ENCODE measurements around the gene EIF3B.
"Not testable (repeated sequence)": the region's sequence is repeated elsewhere in the genome, so short reads cannot be mapped to it uniquely, and the experiment has no call there.

Gene EIF3B

DNA sequence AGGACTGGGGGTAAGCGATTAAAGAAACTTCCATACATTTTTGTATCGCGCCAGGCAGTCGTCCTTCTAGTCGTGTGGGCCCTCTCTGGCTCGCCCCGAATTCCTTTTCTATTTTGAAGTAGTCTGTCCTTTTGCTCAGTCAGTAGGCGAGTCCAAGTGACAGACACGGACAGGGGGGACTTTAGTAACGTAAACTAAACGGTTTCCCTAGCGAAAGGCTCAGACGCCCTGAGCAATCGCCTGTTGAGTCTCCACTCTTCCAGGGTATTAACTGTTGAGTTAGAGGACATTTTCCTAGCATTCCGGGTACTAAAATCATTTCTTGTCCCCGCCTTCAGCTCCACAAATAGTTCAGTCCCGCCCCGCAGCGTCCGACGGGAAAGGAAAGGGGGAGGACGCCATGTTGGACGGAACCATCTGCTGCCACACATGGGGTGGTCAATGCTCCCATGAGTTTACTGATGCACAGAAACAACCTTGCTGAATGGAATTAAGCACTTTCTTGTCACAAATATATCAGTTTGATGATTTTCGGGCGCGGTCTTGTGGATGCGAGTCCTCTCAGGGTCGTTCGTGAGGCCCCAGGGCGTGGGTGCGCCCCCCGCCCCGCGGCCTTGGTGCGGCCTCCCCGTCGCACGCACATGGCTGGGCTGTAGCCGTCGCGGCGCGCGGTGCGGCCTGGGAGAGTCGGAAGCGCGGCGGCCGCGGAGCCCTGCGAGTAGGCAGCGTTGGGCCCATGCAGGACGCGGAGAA is at the start of gene EIF3B:
Gene EIF3B (plus strand): TSS at position 642 of the 753 bp plus-strand sequence. CDS start 95 bp downstream, at position 737.
- peak; percentile 87 for DNase-seq

DNA sequence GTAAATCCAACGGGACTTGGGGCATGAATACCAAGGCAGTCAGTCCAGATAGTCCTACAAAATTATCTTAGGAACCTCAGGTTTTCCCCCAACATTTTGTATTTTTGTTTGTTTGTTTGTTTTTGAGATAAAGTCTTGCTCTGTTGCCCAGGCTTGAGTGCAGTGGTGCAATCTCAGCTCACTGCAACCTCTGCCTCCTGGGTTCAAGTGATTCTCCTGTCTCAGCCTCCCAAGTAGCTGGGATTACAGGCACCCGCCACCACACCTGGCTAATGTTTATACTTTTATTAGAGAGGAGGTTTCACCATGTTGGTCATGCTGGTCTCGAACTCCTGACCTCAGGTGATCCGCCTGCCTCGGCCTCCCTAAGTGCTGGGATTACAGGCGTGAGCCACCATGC is 49.4 kb upstream of the EIF3B start:
- DNase-seq = not testable (repeated sequence)

DNA sequence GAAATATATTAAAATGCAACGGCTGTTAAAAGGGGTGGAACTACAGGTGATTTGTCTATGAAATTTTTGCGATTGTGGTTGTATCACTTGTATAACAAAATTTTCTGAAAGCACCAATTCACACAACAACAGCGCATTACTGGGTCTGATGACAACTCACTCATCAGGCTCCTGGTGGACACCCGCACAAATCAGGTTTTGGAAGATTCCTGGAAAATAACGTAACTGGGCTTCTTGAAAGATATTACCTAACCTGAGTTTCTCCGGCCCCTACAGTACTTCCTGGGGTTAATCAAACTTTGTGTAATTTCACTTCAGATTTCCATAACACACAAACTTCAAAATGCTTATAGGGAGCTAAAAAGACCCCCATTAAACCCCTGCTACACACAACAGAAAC is 47.9 kb upstream of the EIF3B start:
- no peak for DNase-seq

DNA sequence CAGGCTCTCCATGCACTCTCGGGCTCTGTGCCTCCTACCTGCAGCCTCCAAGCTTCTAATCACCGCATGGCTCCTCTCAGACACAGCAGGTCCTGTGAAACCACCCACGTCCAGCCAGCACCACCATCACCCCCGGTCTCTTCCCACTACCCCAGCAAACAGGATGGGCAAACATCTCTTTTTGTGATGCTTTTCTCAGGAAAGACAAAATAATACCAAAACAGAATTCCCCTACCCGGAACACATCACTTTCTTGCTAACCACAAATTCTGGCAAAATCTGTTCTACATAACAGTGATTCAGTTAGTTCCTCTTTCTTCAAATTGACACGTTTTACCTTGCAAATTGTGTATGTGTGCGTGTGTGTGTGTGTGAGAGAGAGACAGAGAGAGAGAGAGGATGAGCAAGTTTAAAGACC is 46.9 kb upstream of the EIF3B start:
- no peak for DNase-seq

DNA sequence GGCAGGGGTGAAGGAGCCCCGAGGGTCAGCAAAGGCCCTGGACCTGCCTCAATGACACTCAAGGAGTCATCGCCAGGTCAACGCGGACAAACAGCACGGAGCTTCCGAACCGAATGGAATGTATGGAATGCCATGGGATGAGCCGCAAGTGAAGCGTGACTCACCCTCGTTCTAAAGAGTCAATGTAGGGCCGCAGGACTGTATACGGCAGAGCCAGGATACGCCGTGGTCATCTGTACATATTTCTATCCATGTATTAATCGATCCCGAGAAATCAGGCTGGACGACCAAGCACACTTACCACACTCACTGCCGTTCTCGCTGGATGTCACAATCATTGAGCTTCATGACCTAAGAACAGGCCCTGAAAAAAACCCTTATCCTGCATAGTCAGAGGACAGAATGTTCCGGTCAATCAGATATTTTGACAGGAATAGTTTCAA is 44.7 kb upstream of the EIF3B start:
- no peak for DNase-seq

DNA sequence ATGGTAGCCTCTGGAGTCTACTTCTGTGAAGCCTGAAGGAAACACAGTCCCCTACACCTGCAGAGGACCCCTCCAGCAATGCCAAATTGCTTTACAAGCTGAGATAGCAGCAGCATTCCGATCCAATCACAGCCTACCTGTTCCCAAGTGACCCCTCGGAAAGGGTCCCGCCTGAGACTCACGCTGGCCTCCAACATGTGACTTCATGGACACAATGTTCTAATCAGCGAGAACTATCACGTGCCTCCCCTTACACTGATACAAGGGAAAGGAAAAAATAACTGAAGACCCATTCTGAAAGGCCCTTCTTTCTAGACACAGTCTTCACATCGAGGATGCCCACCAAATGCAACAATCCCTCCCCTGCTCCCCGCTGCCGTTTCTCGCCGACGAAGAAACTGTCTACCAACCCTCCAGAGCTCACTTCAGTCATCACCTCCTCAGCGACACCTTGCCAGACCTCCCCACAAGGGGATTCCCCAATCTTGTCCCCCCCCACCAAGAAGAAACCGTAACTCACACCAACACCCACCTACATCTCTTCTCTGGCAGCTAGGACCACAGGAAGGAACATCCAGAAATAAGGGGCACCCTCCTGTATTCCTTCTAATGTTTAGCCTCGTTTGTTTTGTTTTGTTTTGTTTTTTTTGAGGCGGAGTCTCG is 42.2 kb upstream of the EIF3B start:
- no peak for DNase-seq

DNA sequence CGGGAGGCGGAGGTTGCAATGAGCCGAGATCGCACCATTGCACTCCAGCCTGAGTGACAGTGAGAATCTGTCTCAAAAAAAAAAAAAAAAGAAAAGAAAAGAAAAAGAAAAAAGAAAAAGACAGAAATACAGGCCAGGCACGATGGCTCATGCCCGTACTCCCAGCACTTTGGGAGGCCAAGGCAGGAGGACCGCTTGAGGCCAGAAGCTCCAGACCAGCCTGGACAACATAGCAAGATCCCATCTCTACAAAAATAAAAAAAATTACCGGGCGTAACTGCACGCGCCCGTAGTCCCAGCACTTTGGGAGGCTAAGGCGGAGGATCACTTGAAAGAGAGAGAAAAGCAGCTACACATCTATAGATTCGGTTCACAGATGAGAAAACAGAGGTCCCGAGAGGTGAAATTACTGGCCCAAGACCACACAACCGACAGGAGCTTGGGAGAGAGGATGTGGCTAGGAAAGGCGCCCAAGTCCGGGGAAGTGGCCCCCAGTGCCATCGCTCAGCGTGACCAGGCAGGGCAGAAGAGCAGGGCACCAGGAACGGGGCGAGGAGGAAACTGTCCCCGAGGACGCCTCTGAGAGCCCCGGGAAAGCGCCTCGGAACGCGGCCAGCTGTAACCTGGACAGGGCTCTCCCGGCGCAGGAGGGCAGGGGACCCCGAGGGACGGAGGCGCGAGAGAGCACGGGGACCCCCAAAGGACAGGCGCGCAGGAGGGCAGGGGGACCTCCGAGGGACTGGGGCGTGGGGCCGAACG is 41.0 kb upstream of the EIF3B start:
- no peak for DNase-seq

DNA sequence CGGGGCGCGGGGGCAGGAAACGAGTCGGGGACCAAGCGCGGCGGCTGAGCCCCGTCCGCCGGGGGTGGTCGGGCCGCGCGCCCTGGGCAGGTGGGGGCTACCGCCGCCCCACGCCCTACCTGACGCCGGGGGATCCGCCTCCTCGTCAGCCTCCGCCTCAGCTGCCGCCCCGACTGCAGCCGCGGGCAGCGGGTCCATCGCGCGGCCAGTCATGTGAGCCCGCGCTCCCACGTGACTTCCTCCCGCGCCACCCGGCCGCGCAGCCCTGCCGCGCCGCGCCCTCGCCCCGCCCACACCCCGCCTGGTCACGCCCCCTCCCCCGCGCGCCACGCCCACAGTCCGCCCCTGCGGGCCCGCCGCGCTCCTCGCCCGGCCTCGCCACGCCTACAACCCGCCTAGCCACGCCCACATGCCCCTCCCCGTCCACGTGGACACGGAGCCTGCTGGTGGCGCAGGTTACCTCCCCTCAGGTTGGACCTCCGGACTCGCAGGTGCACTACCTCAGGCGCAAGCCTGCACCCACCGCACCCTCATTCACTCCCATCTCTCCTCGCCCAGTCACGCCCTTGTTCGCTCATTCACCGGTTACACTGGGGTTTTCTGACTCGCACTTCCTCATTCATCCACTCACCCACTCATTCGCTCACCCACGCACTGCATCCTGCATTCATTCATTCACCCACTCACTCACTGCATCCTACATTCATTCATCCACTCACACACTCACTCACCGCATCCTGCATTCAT is 40.2 kb upstream of the EIF3B start, which contains the start of gene SNX8:
Gene SNX8 (minus strand): TSS at position 233 of the 747 bp plus-strand sequence. CDS start 20 bp downstream, at position 213.
- peak; percentile 76 for DNase-seq

DNA sequence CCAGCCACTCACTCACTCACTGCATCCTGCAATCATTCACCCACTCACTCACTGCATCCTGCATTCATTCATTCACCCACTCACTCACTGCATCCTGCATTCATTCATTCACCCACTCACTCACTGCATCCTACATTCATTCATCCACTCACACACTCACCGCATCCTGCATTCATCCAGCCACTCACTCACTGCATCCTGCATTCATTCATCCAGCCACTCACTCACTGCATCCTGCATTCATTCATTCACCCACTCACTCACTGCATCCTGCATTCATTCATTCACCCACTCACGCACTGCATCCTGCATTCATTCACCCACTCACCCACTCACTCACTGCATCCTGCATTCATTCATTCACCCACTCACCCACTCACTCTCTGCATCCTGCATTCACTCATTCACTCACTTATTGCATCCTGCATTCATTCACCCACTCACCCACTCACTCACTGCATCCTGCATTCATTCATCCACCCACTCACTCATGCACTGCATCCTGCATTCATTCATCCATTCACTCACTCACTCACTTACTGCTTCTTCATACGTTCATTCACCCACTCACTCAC is 39.6 kb upstream of the EIF3B start:
- not testable (repeated sequence) for DNase-seq

DNA sequence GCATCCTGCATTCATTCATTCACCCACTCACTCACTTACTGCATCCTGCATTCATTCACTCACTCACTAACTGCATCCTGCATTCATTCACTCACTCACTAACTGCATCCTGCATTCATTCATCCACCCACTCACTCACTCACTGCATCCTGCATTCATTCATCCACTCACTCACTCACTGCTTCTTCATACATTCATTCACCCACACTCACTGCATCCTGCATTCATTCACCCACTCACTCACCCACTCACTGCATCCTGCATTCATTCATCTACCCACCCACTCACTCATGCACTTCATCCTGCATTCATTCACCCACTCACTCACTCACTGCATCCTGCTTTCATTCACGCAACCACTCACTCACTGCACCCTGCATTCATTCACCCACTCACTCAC is 38.8 kb upstream of the EIF3B start:
- DNase-seq = no peak

DNA sequence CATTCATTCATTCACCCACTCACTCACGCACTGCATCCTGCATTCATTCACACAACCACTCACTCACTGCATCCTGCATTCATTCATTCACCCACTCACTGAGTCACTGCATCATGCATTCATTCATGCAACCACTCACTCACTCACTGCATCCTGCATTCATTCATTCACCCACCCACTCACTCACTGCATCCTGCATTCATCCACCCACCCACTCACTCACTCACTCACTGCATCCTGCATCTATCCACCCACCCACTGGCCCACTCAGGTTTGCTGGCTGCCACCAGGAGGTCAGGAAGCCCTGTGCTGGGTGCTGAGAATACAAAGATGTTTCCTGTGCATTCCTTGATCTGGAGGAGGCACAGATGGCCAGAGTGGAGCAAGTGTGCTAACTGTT is 38.0 kb upstream of the EIF3B start:
- DNase-seq = no peak

DNA sequence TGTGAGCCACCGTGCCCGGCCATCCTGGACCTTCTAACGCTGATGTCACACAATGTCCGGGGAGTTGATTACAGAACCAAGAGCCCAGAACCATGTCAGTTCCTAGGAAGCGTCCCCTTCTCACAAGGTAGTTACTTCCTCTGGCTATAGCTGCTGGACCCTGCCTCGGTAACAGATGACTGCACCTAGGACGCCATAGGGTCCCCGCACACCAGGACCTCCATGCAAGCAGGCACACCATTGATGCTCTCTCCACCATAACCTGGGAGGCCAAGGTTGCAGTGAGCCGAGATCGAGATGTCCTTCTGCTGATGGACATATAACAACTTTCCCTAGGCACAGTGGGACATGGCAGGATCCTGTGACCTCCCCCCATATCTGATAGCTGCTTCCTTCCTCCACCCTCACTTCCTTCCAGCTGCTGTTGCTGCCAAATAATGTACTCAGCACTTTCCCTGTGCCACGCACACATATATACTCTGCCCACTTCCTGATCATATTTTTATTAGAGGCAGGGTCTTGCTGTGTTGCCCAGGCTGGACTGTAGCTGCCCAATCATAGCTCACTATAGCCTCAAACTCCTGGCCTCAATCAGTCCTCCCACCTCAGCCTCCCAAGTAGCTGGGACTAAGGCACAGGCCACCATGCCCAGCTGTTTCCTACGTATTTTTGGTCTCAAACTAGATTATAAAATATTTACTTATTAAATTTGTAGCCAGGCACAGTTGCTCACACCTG is 36.9 kb upstream of the EIF3B start:
- DNase-seq = no peak

DNA sequence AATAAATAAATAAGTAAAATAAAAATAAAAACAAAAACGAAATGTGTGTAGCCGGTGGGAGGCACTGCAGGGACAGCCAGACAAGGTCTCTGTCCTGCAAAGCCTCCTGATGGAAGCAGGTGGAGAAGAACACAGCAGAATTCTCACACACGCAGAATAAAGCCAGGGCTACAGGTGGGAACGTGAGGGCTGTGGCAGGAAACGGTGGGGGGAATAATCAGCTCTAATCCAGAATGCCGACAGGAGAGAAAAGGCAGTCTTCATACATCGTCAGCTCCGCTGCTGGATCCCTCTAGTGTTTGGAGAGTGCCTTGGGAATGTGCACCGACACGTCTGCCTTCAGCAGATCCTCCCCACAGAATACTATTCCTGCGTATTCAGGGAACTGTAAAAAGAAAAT is 33.6 kb upstream of the EIF3B start:
- DNase-seq = no peak

DNA sequence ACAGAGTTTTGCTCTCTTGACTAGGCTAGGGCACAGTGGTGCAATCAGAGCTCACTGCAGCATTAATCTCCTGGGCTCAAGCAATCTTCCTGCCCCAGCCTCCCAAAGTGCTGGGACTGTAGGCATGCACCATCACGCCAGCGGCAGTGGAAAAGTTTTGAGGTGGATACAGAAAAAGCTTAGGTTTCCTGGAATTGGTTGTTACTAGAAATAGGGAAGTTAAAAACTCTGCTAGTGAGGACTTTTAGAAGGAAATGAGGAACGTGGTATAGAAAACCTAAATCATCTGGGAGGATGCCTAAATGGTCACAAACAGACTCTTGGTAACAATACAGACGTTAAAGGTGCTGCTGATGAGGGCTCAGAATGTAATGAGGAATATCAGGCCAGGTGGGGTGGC is 29.5 kb upstream of the EIF3B start:
- no peak for DNase-seq

DNA sequence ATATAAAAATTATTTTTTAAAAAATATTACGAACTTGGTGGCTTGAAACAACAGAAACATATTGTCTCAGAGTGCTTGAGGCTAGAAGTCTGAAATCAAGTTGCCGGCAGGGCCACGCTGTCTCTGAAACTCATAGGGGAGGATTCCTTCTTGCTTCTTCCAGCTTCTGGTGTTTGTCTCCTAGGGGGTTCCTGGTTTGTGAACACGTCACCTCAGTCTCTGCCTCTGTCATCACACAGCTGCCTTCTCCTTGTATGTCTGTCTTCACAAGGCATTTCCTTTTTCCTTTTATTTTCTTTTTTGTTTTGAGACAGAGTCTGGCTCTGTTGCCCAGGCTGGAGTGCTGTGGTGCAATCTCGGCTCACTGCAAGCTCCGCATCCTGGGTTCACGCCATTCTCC is 27.7 kb upstream of the EIF3B start:
- no peak for DNase-seq

DNA sequence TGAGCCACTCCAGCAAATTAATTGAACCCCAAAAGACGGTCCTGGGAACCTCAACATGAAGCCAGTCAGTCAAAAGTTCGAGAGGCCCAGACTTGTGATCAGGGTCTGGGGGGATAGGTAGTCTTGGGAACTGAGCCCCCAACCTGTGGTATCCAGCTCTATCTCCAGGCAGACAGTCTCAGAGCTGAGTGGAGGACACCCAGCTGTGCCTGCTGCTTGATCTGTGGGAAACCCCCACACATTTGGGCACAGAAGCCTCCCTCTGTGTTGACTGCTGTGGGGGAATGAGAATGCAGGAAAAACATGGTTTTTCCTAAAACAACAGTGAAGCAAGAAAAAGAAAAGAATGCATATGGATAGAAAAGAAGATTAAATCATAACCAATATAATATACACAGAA is 24.1 kb upstream of the EIF3B start:
- no peak for DNase-seq

DNA sequence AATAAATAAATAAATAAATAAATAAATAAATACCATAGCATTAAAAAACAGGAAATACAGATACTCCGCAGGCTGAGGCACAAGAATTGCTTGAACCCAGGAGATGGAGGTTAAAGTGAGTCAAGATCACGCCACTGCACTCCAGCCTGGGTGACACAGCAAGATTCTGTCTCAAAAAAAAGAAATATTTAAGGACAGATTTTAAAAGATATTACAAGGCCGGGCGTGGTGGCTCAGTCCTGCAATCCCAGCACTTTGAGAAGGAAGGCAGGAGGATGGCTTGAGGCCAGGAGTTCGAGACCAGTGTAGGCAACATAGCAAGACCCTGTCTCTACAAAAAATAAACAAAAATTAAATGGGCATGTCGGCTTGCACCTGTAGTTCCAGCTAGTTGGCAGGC is 22.9 kb upstream of the EIF3B start:
- no peak for DNase-seq

DNA sequence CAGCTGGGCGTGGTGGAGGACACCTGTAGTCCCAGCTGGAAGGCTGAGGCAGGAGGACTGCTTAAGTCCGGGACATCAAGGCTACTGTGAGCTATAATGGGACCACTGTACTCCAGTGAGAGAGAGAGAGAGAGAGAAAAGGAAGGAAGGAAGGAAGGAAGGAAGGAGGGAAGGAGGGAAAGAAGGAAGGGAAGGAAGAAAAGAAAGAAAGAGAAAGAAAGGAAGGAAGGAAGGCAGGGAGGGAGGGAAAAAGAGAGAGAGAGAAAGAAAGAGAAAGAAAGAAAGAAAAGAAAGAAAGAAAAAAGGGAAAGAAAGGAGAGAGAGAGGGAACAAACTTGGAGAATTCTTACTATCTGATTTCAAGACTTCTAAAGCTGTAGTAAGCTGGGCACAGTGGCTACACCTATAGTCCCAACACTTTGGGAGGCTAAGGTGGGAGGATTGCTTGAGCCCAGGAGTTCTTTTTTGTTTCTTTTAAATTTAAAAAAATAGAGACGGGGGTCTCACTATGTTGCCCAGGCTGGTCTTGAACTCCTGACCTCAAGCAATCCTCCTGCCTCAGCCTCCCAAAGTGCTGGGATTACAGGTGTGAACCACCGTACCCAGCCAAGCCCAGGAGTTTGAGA is 21.9 kb upstream of the EIF3B start:
- not testable (repeated sequence) for DNase-seq

DNA sequence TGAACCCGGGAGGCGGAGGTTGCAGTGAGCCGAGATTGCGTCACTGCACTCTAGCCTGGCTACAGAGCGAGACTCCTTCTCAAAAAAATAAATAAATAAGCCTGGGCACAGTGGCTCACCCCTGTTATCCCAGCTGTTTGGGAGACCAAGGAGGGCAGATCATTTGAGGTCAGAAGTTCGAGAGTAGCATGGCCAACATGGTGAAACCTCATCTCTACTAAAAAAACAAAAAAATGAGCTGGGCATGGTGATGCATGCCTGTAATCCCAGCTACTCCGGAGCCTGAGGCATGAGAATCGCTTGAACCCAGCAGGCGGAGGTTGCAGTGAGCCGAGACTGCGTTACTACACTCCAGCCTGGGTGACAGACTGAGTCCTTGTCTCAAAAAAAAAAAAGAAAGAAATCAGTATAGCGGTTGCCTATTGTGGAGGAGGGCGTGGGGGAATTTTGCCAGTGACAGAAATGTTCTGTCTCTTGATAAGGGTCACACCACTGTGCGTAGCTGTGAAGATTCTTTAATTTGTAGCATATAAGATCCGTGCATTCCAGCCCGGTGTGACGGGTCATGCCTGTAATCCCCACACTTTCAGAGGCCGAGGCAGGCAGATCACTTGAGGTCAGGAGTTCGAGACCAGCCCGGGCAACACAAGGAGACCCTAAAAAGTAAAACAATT is 17.9 kb upstream of the EIF3B start:
- no peak for DNase-seq

DNA sequence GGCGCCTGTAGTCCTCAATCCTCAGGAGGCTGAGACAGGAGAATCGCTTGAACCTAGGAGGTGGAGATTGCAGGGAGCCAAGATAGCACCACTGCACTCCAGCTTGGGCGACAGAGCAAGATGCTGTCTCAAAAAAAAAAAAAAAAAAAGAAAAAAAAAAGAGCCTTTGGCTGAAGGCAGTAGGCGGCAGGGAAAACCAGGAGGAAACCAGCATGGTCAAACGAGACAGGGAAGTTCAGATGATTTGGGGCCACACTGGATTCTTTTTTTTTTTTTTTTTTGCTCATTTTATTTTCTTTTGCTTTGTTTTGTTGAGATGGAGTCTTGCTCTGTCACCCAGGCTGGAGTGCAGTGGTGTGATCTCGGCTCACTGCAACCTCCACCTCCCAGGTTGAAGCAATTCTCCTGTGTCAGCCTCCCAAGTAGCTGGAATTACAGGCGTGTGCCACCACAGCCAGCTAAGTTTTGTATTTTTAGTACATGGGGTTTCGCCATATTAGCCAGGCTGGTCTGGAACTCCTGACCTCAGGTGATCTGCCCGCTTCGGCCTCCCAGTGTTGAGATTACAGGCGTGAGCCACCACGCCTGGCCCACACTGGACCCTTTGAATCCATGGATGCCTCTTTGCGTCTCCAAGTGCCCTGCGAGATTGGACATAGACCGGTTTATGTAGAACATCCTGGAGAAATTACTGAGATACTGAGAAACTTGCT is 7.1 kb upstream of the EIF3B start:
- DNase-seq = not testable (repeated sequence)

Measured in DMS79 (cell line).